Measurements from ENCODE around the gene WFS1. TPM values are rescaled to one million over a fixed set of nuclear protein-coding genes. Genes with fewer than 3 reads are reported as not detected.

The WFS1 gene
- total RNA-seq, 1 donor: 17.0 TPM

DNA sequence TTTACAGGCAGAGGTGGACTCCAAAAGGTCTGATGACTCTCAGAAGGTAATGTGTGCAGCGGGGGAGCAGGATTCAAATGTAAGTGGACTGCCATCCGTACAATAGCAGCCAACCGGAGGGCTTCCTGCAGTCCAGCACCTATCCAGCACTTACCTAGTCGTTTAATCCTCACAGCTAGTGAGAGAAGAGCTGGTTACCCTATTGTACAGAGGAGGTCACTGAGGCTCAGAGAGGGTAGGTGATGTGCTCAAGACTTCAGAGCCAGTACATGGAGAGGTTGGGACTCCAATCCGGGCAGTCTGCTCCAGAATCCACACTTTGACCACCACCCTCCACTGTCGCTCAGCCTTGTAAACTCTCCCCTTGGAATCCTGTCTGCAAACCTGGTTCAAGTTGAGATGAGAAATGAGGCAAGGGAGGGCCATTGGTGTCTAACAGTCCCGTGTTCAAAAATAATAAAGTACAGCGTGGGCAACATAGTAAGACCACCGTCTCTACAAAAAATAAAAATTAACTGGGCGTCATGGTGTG lies 46.8 kb upstream of the WFS1 start:
- H3K27me3 ChIP-seq (ENCODE audit: insufficient read depth, low read length): peaks cover 6% of the 10 kb centered on the region
- no peak overlapping the region for H3K4me2 ChIP-seq (ENCODE audit: insufficient read depth, low read length)
- no peaks in the 10 kb centered on the region for H3K79me2 ChIP-seq (ENCODE audit: insufficient read depth, low read length)
- H3K27ac ChIP-seq (ENCODE audit: low read depth, low read length): no peak overlapping the region
- TF ChIP-seq, protein P1, sequence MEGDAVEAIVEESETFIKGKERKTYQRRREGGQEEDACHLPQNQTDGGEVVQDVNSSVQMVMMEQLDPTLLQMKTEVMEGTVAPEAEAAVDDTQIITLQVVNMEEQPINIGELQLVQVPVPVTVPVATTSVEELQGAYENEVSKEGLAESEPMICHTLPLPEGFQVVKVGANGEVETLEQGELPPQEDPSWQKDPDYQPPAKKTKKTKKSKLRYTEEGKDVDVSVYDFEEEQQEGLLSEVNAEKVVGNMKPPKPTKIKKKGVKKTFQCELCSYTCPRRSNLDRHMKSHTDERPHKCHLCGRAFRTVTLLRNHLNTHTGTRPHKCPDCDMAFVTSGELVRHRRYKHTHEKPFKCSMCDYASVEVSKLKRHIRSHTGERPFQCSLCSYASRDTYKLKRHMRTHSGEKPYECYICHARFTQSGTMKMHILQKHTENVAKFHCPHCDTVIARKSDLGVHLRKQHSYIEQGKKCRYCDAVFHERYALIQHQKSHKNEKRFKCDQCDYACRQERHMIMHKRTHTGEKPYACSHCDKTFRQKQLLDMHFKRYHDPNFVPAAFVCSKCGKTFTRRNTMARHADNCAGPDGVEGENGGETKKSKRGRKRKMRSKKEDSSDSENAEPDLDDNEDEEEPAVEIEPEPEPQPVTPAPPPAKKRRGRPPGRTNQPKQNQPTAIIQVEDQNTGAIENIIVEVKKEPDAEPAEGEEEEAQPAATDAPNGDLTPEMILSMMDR (IDR thresholded peaks at IDR 0.05; ENCODE audit: extremely low read depth, low read depth, low read length): no peak
- no peak overlapping the region for H3K4me3 ChIP-seq (ENCODE audit: insufficient read depth, low read length)
- H3K4me1 ChIP-seq (ENCODE audit: insufficient read depth, low read length): no peaks in the 10 kb centered on the region
- no peak for DNase-seq (ENCODE audit: insufficient read length, low spot score, missing footprints)
- no peaks in the 10 kb centered on the region for H4K20me1 ChIP-seq (ENCODE audit: insufficient read depth, low read length)
- H2AFZ ChIP-seq (ENCODE audit: low read length): no peak overlapping the region
- H3K9me3 ChIP-seq (ENCODE audit: low read depth, low read length): no peaks in the 10 kb centered on the region
- no peaks in the 10 kb centered on the region for H3K36me3 ChIP-seq (ENCODE audit: insufficient read depth, low read length)

DNA sequence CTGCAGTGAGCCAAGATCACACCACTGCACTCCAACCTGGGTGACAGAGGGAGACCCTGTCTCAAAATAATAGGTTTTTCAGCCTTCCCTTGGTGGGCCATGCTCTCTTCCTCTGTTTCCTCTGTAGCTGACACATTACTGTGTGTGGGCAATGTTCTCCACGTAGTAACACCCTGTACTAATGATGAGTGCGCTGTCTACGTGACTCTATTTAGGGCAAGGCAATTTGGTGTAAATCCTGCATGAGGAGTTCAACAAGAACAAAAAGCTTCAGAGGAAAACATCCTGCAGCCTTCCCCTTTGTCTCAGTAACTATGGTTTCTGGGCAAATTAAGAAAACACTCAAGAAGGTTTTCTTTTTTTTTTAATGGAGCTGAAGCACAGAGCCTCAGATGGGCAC lies 44.9 kb upstream of the WFS1 start:
- H3K4me1 ChIP-seq (ENCODE audit: insufficient read depth, low read length): no peaks in the 10 kb centered on the region
- H3K36me3 ChIP-seq (ENCODE audit: insufficient read depth, low read length): no peaks in the 10 kb centered on the region
- H4K20me1 ChIP-seq (ENCODE audit: insufficient read depth, low read length): no peaks in the 10 kb centered on the region
- H2AFZ ChIP-seq (ENCODE audit: low read length): no peak overlapping the region
- TF ChIP-seq, protein P1 (IDR thresholded peaks at IDR 0.05; ENCODE audit: extremely low read depth, low read depth, low read length): no peak
- peaks cover 6% of the 10 kb centered on the region for H3K27me3 ChIP-seq (ENCODE audit: insufficient read depth, low read length)
- H3K4me2 ChIP-seq (ENCODE audit: insufficient read depth, low read length): no peak overlapping the region
- DNase-seq (ENCODE audit: insufficient read length, low spot score, missing footprints): no peak
- no peak overlapping the region for H3K27ac ChIP-seq (ENCODE audit: low read depth, low read length)
- H3K79me2 ChIP-seq (ENCODE audit: insufficient read depth, low read length): no peaks in the 10 kb centered on the region
- H3K4me3 ChIP-seq (ENCODE audit: insufficient read depth, low read length): no peak overlapping the region
- H3K9me3 ChIP-seq (ENCODE audit: low read depth, low read length): no peaks in the 10 kb centered on the region

DNA sequence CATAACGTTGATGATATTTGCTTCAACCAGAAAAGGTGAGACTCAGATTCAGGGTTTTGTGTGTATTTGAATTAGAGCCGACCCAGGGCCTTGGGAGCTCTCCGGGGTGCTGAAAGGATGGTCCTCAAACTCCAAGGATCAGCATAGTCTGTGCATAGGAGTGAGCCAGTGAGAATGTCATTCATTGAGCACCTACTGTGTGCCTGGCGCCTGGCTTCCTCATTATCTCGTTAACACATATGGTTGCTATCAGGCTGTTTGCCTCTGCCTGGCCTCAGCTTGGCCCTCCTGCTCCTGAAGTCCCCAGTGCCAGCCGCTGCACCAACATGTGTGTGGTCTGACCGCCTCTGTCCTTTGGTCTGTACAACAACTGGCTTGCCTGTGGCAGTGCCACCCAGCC lies 44.2 kb upstream of the WFS1 start:
- H3K4me2 ChIP-seq (ENCODE audit: insufficient read depth, low read length): no peak overlapping the region
- TF ChIP-seq, protein P1 (IDR thresholded peaks at IDR 0.05; ENCODE audit: extremely low read depth, low read depth, low read length): no peak
- no peak for DNase-seq (ENCODE audit: insufficient read length, low spot score, missing footprints)
- H3K79me2 ChIP-seq (ENCODE audit: insufficient read depth, low read length): no peaks in the 10 kb centered on the region
- H3K4me1 ChIP-seq (ENCODE audit: insufficient read depth, low read length): no peaks in the 10 kb centered on the region
- no peaks in the 10 kb centered on the region for H4K20me1 ChIP-seq (ENCODE audit: insufficient read depth, low read length)
- peaks cover 6% of the 10 kb centered on the region for H3K27me3 ChIP-seq (ENCODE audit: insufficient read depth, low read length)
- no peaks in the 10 kb centered on the region for H3K36me3 ChIP-seq (ENCODE audit: insufficient read depth, low read length)
- no peak overlapping the region for H3K4me3 ChIP-seq (ENCODE audit: insufficient read depth, low read length)
- no peak overlapping the region for H3K27ac ChIP-seq (ENCODE audit: low read depth, low read length)
- H3K9me3 ChIP-seq (ENCODE audit: low read depth, low read length): no peaks in the 10 kb centered on the region
- no peak overlapping the region for H2AFZ ChIP-seq (ENCODE audit: low read length)

DNA sequence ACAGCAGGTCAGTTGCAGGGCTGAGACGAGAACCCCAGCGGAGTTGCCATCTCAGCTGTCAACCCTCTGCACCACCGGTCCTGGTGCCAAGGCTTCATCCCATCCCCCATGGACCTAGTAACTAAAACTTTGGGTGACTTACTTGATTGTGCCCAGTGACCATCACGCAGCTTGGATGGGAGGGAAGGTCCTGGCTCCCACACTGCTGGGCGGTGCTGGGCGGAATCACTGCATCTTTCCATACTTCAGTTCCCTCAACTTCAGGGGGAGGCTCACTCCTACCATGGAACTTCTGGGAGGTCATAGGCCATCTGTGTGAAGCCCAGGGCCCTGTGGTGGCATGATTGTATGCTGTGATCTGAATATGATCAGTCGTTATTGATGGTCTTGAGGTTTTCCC lies 43.1 kb upstream of the WFS1 start:
- H3K27me3 ChIP-seq (ENCODE audit: insufficient read depth, low read length): peaks cover 6% of the 10 kb centered on the region
- H3K4me2 ChIP-seq (ENCODE audit: insufficient read depth, low read length): no peak overlapping the region
- H3K4me3 ChIP-seq (ENCODE audit: insufficient read depth, low read length): no peak overlapping the region

More for the DNA sequence above, 43.1 kb upstream of the WFS1 start:
- no peaks in the 10 kb centered on the region for H3K79me2 ChIP-seq (ENCODE audit: insufficient read depth, low read length)
- no peaks in the 10 kb centered on the region for H3K9me3 ChIP-seq (ENCODE audit: low read depth, low read length)
- no peaks in the 10 kb centered on the region for H3K4me1 ChIP-seq (ENCODE audit: insufficient read depth, low read length)
- no peak for DNase-seq (ENCODE audit: insufficient read length, low spot score, missing footprints)
- H2AFZ ChIP-seq (ENCODE audit: low read length): no peak overlapping the region
- TF ChIP-seq, protein P1 (IDR thresholded peaks at IDR 0.05; ENCODE audit: extremely low read depth, low read depth, low read length): no peak
- no peaks in the 10 kb centered on the region for H4K20me1 ChIP-seq (ENCODE audit: insufficient read depth, low read length)
- no peak overlapping the region for H3K27ac ChIP-seq (ENCODE audit: low read depth, low read length)
- no peaks in the 10 kb centered on the region for H3K36me3 ChIP-seq (ENCODE audit: insufficient read depth, low read length)

Measured in osteoblast (primary cell).